Measurements from ENCODE around the gene DLG1. TPM values are rescaled to one million over a fixed set of nuclear protein-coding genes. Genes with fewer than 3 reads are reported as not detected.
A peak's percentile ranks its signal among the peaks of the same experiment; 100 is the strongest.

DLG1 gene
- total and polyA plus RNA-seq, 7 experiments from 2014 or later: 27.9 to 96.5 (median 85.9) TPM

- H3K27me3 Mint-ChIP-seq: peaks cover 15 to 41% (median 22%) of the 10 kb centered on the region in 5 donors
- no peaks in the 10 kb centered on the region for H3K36me3 Mint-ChIP-seq
- ChIA-PET CTCF (no interaction called here), POLR2A (no interaction called here)
- Histone ChIP-seq H3K9me3 (ENCODE audit: control insufficient read depth in 2 of 3, low read length in 3 of 3) (peaks cover 0 to 3% (median 0%) of the 10 kb centered on the region in 3 experiments), H3K27ac (ENCODE audit: low read depth, low read length) (no peak overlapping the region), H3K36me3 (ENCODE audit: control insufficient read depth in 2 of 3, insufficient read depth in 3 of 3, low read length in 3 of 3) (no peaks in the 10 kb centered on the region), H3K4me1 (ENCODE audit: control insufficient read depth in 2 of 2, insufficient read depth in 2 of 2, low read length in 2 of 2) (no peaks in the 10 kb centered on the region), H3K27me3 (ENCODE audit: control insufficient read depth in 2 of 2, insufficient read depth in 2 of 2, low read length in 2 of 2) (no peaks in the 10 kb centered on the region), H3K4me3 (ENCODE audit: low read length) (no peak overlapping the region)
- no peaks in the 10 kb centered on the region for H3K4me1 Mint-ChIP-seq
- ATAC-seq (no peak), DNase-seq (no peak)
- no peak overlapping the region for H3K27ac Mint-ChIP-seq
- intact Hi-C loops (cut with micrococcal nuclease): no loop called here
- H3K9me3 Mint-ChIP-seq: peaks cover 0 to 2% (median 0%) of the 10 kb centered on the region in 11 donors
- H3K4me3 Mint-ChIP-seq: no peak overlapping the region
Observed at GRCh38 chr3:197320582-197320981, 22.2 kb upstream of the DLG1 start.

DNA sequence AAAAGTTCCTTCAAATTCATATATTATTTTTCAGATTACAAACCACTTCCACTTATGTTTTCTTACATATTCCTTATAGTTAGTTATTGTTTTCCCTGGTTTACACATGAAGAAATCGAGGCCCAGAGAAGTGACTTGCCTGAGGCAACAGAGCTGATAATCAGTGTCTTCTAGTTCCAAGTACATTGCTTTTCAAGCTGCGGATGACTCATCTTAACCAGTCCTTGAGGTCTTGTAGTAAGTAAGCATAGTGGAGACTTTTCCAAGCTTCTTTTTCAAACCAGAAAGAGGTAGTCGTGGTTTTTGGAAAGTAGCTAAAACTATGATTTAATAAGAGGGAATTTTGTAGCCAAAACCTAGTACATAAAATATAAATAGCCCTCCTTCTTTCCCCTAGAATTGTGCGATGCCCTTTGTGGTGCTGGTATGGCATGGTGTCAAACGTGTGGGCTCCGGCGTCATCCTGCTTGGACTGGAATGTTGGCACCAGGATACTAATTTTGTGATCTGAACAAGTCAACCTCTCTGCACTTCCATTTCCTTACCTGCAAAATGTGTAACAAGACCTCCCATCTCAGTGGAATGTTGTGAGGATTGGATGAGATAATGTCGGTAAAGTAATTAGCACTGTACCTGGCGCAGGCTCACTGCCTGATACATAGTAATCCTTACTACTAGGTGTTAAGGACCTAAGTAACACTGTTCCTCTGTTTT lies 19.0 kb upstream of the DLG1 start:
- Histone ChIP-seq H3K27ac (ENCODE audit: low read depth, low read length) (no peak overlapping the region), H3K4me3 (ENCODE audit: low read length) (no peak overlapping the region), H3K36me3 (ENCODE audit: control insufficient read depth in 2 of 3, insufficient read depth in 3 of 3, low read length in 3 of 3) (no peaks in the 10 kb centered on the region), H3K27me3 (ENCODE audit: control insufficient read depth in 2 of 2, insufficient read depth in 2 of 2, low read length in 2 of 2) (no peaks in the 10 kb centered on the region), H3K9me3 (ENCODE audit: control insufficient read depth in 2 of 3, low read length in 3 of 3) (peaks cover 0 to 3% (median 0%) of the 10 kb centered on the region in 3 experiments), H3K4me1 (ENCODE audit: control insufficient read depth in 2 of 2, insufficient read depth in 2 of 2, low read length in 2 of 2) (no peaks in the 10 kb centered on the region)
- peaks cover 0 to 3% (median 0%) of the 10 kb centered on the region in 5 donors for H3K36me3 Mint-ChIP-seq
- ChIA-PET CTCF (no interaction called here), POLR2A (interaction anchor here (0.6 kb wide), 1 partner anchor 42 kb away, joined by 6 read pairs; no protein-coding TSS in a partner anchor)
- no peak overlapping the region for H3K27ac Mint-ChIP-seq
- ATAC-seq (no peak), DNase-seq (no peak)
- peaks cover 0 to 6% (median 0%) of the 10 kb centered on the region in 11 donors for H3K9me3 Mint-ChIP-seq
- no peak overlapping the region for H3K4me3 Mint-ChIP-seq
- intact Hi-C loops (cut with micrococcal nuclease): no loop called here
- H3K27me3 Mint-ChIP-seq: peaks cover 8 to 56% (median 19%) of the 10 kb centered on the region in 5 donors
- no peaks in the 10 kb centered on the region for H3K4me1 Mint-ChIP-seq

DNA sequence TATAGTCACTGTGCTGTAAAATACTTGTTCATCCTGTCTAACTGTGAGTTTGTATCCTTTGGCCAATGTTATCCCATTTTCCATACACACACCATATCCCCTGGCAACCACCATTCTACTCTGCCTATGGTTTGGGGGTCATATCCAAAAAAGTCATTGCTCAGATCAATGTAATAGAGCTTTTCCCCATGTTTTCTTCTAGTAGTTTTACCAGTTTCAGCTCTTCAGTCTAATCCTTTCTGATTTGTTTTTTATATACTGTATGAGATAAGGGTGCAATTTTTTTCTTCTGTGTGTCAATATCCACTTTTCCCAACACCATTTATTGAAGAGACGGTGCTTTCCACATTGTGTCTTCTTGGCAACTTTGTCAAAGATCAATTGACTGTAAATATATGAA lies 14.0 kb upstream of the DLG1 start:
- Mint-ChIP-seq H3K27me3 (peaks cover 3 to 21% (median 4%) of the 10 kb centered on the region in 5 donors), H3K9me3 (peaks cover 0 to 5% (median 0%) of the 10 kb centered on the region in 11 donors), H3K36me3 (peaks cover 0 to 5% (median 0%) of the 10 kb centered on the region in 5 donors), H3K4me3 (no peak overlapping the region), H3K27ac (no peak overlapping the region), H3K4me1 (peaks cover 0 to 17% (median 6%) of the 10 kb centered on the region in 7 donors)
- no peaks in the 10 kb centered on the region for H3K36me3 ChIP-seq (ENCODE audit: control insufficient read depth in 2 of 3, insufficient read depth in 3 of 3, low read length in 3 of 3)
- intact Hi-C loops (cut with micrococcal nuclease): no loop called here
- no peaks in the 10 kb centered on the region for H3K27me3 ChIP-seq (ENCODE audit: control insufficient read depth in 2 of 2, insufficient read depth in 2 of 2, low read length in 2 of 2)
- H3K9me3 ChIP-seq (ENCODE audit: control insufficient read depth in 2 of 3, low read length in 3 of 3): no peaks in the 10 kb centered on the region
- ATAC-seq: no peak
- ChIA-PET POLR2A (interaction anchor here (0.6 kb wide), 1 partner anchor 247 kb away, joined by 3 read pairs; no protein-coding TSS in a partner anchor), CTCF (no interaction called here)
- no peak overlapping the region for H3K4me3 ChIP-seq (ENCODE audit: low read length)
- H3K27ac ChIP-seq (ENCODE audit: low read depth, low read length): no peak overlapping the region
- DNase-seq: no peak
- no peaks in the 10 kb centered on the region for H3K4me1 ChIP-seq (ENCODE audit: control insufficient read depth in 2 of 2, insufficient read depth in 2 of 2, low read length in 2 of 2)

GRCh38 chr3:197311591-197311990 lies 13.2 kb upstream of the DLG1 start:
- ChIA-PET CTCF (no interaction called here), POLR2A (no interaction called here)
- no peak overlapping the region for H3K4me3 ChIP-seq (ENCODE audit: low read length)
- peaks cover 3 to 21% (median 4%) of the 10 kb centered on the region in 5 donors for H3K27me3 Mint-ChIP-seq
- DNase-seq (no peak), ATAC-seq (no peak)
- H3K4me1 ChIP-seq (ENCODE audit: control insufficient read depth in 2 of 2, insufficient read depth in 2 of 2, low read length in 2 of 2): no peaks in the 10 kb centered on the region
- no peak overlapping the region for H3K4me3 Mint-ChIP-seq
- H3K9me3 ChIP-seq (ENCODE audit: control insufficient read depth in 2 of 3, low read length in 3 of 3): no peaks in the 10 kb centered on the region
- peaks cover 0 to 17% (median 6%) of the 10 kb centered on the region in 7 donors for H3K4me1 Mint-ChIP-seq
- H3K36me3 ChIP-seq (ENCODE audit: control insufficient read depth in 2 of 3, insufficient read depth in 3 of 3, low read length in 3 of 3): no peaks in the 10 kb centered on the region
- H3K9me3 Mint-ChIP-seq: peaks cover 0 to 5% (median 0%) of the 10 kb centered on the region in 11 donors
- no peak overlapping the region for H3K27ac Mint-ChIP-seq
- H3K36me3 Mint-ChIP-seq: peaks cover 0 to 5% (median 0%) of the 10 kb centered on the region in 5 donors
- H3K27me3 ChIP-seq (ENCODE audit: control insufficient read depth in 2 of 2, insufficient read depth in 2 of 2, low read length in 2 of 2): no peaks in the 10 kb centered on the region
- no peak overlapping the region for H3K27ac ChIP-seq (ENCODE audit: low read depth, low read length)
- intact Hi-C loops (cut with micrococcal nuclease): no loop called here

DNA sequence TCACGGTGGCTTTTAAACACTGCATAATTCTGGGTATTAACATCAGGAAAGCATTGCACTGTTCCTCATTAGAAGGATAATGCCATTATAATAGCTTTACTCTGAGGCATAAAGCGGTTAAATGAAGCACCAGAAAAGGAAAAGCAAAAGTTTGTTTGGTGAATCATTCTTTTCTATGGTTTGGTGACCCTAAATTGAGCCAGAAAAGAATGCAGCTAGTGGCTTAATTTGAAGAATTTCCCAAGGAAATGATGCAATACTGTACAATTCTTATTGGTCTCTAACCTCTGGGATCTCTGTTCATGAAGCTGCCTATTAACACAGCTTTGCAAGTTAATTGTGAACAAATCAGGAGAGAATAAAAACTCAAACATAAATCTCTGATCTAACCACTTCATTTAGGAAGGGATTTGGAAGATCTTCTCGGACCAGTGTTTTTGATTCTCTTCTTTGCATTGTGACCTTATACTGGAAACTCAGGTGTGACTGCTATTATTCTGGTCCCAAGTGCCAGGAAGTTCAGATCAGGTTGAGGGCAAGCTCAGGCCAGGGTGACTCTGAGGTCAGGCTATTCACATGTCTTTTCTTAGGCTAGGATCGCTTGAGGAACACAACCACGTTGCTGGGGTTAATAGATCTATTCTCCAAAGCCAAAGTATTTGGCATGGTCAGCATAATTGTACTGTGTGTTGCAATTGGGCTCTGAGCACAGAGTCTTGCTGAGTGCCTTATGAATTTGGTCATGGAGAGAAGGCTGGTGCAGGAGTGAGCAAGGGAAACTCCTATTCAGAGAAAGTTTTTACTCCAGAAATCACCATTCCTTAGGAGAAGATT lies 11.3 kb upstream of the DLG1 start:
- Histone ChIP-seq H3K4me1 (ENCODE audit: control insufficient read depth in 2 of 2, insufficient read depth in 2 of 2, low read length in 2 of 2) (peaks cover 0 to 12% of the 10 kb centered on the region in 2 donors), H3K27me3 (ENCODE audit: control insufficient read depth in 2 of 2, insufficient read depth in 2 of 2, low read length in 2 of 2) (no peaks in the 10 kb centered on the region), H3K4me3 (ENCODE audit: low read length) (no peak overlapping the region), H3K9me3 (ENCODE audit: control insufficient read depth in 2 of 3, low read length in 3 of 3) (no peaks in the 10 kb centered on the region), H3K36me3 (ENCODE audit: control insufficient read depth in 2 of 3, insufficient read depth in 3 of 3, low read length in 3 of 3) (no peaks in the 10 kb centered on the region), H3K27ac (ENCODE audit: low read depth, low read length) (no peak overlapping the region)
- ChIA-PET CTCF (no interaction called here), POLR2A (no interaction called here)
- intact Hi-C loops (cut with micrococcal nuclease): no loop called here
- Mint-ChIP-seq H3K27ac (peak overlapping the region in 1 of 9 donors; percentile 40), H3K27me3 (peaks cover 0 to 14% (median 0%) of the 10 kb centered on the region in 5 donors), H3K36me3 (peaks cover 0 to 5% (median 2%) of the 10 kb centered on the region in 5 donors), H3K9me3 (peaks cover 0 to 5% (median 0%) of the 10 kb centered on the region in 11 donors), H3K4me3 (peak overlapping the region in 1 of 10 donors; percentile 15), H3K4me1 (peaks cover 0 to 27% (median 9%) of the 10 kb centered on the region in 7 donors)
- ATAC-seq (no peak), DNase-seq (no peak)

DNA sequence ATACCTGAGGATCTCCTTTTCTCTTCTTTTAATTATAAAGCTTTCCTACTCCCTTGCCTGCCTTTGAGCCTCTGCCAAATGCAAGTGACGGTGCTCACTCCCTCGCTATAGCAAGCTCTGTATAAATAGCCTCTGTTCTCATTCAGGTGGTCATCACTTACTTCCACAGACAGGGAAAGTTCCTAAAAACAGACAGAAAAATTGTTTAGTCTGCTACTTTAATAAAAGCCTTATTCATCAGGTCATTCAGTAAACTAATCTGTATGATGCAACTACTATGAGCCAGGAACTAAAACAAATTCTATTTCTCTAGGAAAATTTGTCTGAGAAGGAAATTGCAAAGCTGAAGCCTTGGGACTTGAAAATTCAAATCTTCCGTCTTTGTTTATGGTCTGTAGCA lies 10.2 kb upstream of the DLG1 start:
- Histone ChIP-seq H3K27ac (ENCODE audit: low read depth, low read length) (no peak overlapping the region), H3K36me3 (ENCODE audit: control insufficient read depth in 2 of 3, insufficient read depth in 3 of 3, low read length in 3 of 3) (no peaks in the 10 kb centered on the region), H3K4me3 (ENCODE audit: low read length) (no peak overlapping the region), H3K9me3 (ENCODE audit: control insufficient read depth in 2 of 3, low read length in 3 of 3) (no peaks in the 10 kb centered on the region), H3K27me3 (ENCODE audit: control insufficient read depth in 2 of 2, insufficient read depth in 2 of 2, low read length in 2 of 2) (no peaks in the 10 kb centered on the region), H3K4me1 (ENCODE audit: control insufficient read depth in 2 of 2, insufficient read depth in 2 of 2, low read length in 2 of 2) (peaks cover 0 to 12% of the 10 kb centered on the region in 2 donors)
- H3K36me3 Mint-ChIP-seq: peaks cover 0 to 5% (median 2%) of the 10 kb centered on the region in 5 donors
- DNase-seq: no peak
- peak overlapping the region in 1 of 9 donors; percentile 26 for H3K27ac Mint-ChIP-seq
- H3K4me1 Mint-ChIP-seq: peaks cover 0 to 28% (median 9%) of the 10 kb centered on the region in 7 donors
- peaks cover 0 to 12% (median 6%) of the 10 kb centered on the region in 5 donors for H3K27me3 Mint-ChIP-seq
- ChIA-PET POLR2A (no interaction called here), CTCF (no interaction called here)
- no peak for ATAC-seq
- intact Hi-C loops (cut with micrococcal nuclease): no loop called here
- peaks cover 0 to 5% (median 0%) of the 10 kb centered on the region in 11 donors for H3K9me3 Mint-ChIP-seq
- H3K4me3 Mint-ChIP-seq: no peak overlapping the region

All from naive thymus-derived CD4-positive, alpha-beta T cell (primary cell).